Measurements from ENCODE around the gene PI4KA.

The PI4KA gene

GRCh38 chr22:20873214-20873613 lies 14.6 kb upstream of the PI4KA start:
- TF ChIP-seq CTCF (conservative IDR thresholded peaks at IDR 0.05; ENCODE audit: low read length), result no peak
- no peak overlapping the region for H3K4me3 ChIP-seq (ENCODE audit: low read length)
- DNase-seq (ENCODE audit: low read depth), result no peak

DNA sequence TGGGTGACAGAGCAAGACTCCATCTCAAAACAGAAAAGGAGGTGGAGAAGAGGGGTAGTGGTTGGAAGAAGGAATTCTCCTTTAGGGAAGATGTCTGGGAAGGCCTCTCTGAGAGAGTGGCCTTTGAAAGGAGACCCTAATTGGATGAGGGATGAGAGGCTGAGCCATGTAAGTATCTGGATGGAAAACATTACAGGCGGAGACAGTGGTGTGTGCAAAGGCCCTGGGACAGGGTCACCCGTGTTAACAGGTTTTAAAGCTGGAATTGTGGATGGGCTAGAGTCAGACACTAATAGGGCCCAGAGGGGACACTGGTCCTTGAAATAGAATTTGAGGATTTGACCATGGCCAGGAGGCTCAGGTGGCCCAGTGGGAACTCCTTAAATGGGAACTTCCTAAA lies 10.6 kb upstream of the PI4KA start:
- DNase-seq (ENCODE audit: low read depth), result no peak
- no peak for TF ChIP-seq CTCF (conservative IDR thresholded peaks at IDR 0.05; ENCODE audit: low read length)
- H3K4me3 ChIP-seq (ENCODE audit: low read length), result no peak overlapping the region

DNA sequence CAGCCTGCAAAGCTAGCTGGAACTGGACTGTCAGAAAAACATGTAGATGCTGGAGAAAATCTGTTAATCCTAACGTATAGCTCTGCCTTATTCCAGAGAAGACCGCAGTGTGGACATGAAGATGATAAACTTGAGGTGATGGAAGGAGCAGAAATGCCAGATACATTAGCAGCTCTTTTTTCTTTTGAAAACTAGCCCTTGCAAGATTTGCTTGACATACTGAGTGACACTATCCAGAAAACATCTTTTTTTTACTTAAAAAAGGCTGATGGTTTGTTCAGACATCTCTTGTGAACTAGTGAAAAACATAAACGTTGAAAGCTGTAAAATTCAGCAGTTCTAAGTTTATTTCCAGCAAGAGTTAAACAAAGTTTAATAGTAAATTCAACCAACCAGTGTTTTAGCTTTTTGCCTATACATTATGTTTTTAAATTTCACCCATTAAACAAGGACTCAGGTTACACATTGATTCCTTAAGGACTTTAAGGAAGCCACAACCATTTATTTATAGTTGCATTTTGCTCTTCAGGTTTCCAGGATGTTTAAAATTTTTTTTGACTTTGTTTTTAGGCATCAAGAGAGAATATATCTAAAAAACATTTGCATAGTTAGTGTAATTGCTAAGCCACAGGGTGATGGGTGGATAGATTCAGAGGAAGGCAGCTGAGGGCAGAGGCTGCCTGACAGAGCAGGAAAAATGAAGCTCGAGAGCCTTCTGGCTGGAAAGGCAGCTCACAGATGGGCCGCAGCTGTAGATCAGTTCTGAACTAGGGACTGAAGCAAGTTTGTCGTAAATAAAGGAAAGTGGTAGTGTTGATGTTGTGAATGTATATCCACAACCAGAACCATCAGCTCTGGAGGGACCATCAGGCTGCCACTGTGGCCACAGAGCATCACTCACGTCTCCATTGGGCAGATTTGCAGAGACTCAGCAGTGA lies 9.7 kb upstream of the PI4KA start:
- H3K4me3 ChIP-seq (ENCODE audit: low read length), result no peak overlapping the region
- DNase-seq (ENCODE audit: low read depth), result peak; percentile 45
- no peak for TF ChIP-seq CTCF (conservative IDR thresholded peaks at IDR 0.05; ENCODE audit: low read length)

GRCh38 chr22:20867179-20868024 lies 8.8 kb upstream of the PI4KA start:
- DNase-seq (ENCODE audit: low read depth), result no peak
- no peak for TF ChIP-seq CTCF (conservative IDR thresholded peaks at IDR 0.05; ENCODE audit: low read length)

DNA sequence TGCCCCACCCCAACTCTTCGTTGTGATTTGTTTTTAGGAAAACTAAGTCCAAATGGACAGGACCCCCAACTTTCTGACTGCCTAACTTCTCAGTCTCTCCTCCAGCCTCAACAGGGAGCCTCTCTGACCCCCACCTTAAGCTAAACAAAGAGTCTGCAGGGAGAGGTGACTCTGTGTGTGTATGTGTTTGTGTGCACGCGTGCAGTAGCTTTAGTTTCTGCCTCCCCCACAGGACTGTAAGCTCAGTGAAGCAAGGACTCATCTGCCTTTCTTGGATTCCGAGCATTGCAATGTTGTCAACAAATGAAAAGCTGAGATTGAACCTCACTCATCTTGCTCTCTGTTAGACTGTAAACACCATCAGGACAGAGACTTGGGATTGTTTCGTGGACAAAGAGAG lies 8.1 kb upstream of the PI4KA start:
- H3K4me3 ChIP-seq (ENCODE audit: low read length), result no peak overlapping the region
- no peak for TF ChIP-seq CTCF (conservative IDR thresholded peaks at IDR 0.05; ENCODE audit: low read length)

More at GRCh38 chr22:20867179-20868024, 8.8 kb upstream of the PI4KA start:
- no peak overlapping the region for H3K4me3 ChIP-seq (ENCODE audit: low read length)

GRCh38 chr22:20865875-20866445 lies 7.3 kb upstream of the PI4KA start:
- H3K4me3 ChIP-seq (ENCODE audit: low read length), result no peak overlapping the region
- TF ChIP-seq CTCF (conservative IDR thresholded peaks at IDR 0.05; ENCODE audit: low read length), result no peak
- no peak for DNase-seq (ENCODE audit: low read depth)

More for the DNA sequence above, 8.1 kb upstream of the PI4KA start:
- no peak for DNase-seq (ENCODE audit: low read depth)

Data from AG10803 (cell line).